ENCODE measurements around the gene C1QBP.

DNA sequence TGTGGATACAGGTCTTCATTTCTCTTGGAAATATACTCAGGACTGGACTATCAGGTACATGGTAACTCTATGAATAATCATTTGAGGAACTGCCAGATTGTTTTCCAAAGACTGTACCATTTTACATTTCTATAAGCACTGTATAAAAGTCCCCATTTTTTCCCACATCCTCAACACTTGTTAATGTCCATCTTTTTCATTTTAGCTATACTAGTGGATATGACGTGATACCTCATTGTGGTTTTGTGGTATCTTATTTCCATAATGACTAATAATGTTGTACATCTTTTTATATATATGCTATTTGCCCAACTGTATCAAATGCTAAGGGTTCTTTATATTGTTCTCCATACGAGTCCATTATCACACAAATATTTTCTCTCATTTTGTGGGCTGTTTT is 42.3 kb downstream of the C1QBP start:
- TF ChIP-seq, protein P1, sequence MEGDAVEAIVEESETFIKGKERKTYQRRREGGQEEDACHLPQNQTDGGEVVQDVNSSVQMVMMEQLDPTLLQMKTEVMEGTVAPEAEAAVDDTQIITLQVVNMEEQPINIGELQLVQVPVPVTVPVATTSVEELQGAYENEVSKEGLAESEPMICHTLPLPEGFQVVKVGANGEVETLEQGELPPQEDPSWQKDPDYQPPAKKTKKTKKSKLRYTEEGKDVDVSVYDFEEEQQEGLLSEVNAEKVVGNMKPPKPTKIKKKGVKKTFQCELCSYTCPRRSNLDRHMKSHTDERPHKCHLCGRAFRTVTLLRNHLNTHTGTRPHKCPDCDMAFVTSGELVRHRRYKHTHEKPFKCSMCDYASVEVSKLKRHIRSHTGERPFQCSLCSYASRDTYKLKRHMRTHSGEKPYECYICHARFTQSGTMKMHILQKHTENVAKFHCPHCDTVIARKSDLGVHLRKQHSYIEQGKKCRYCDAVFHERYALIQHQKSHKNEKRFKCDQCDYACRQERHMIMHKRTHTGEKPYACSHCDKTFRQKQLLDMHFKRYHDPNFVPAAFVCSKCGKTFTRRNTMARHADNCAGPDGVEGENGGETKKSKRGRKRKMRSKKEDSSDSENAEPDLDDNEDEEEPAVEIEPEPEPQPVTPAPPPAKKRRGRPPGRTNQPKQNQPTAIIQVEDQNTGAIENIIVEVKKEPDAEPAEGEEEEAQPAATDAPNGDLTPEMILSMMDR (IDR thresholded peaks at IDR 0.05), result no peak
- no peak for TF ChIP-seq POLR2A (IDR thresholded peaks at IDR 0.05)

Data from thyroid gland (tissue), 4 donors.